AG09309 (cell line): ENCODE measurements around the gene PEX26.
"Not testable (repeated sequence)": the region's sequence is repeated elsewhere in the genome, so short reads cannot be mapped to it uniquely, and the experiment has no call there.

Experiments used
- DNase-seq: peaks from one replicate; pipeline ENCODE4 v3.0.0-alpha.2; 2010; ENCODE audit warnings: low read depth
- H3K4me3 ChIP-seq: 2 replicates; pipeline ENCODE4 v1.5.1; 2011; ENCODE audit warnings: mild to moderate bottlenecking, low read depth, low read length, moderate library complexity; ENCODE audit not compliant: control insufficient read depth
- CTCF ChIP-seq: IDR thresholded peaks from 2 replicates; pipeline ENCODE4 v1.5.1; 2011; ENCODE audit warnings: mild to moderate bottlenecking, low read depth, low read length, inconsistent platforms; ENCODE audit not compliant: insufficient read depth, control insufficient read depth; ENCODE audit errors: missing control alignments

The PEX26 gene

GRCh38 chr22:18095101-18095805 lies 17.5 kb downstream of the PEX26 start:
- no peak for DNase-seq
- H3K4me3 ChIP-seq, result no peak overlapping the region
- TF ChIP-seq CTCF, result no peak

GRCh38 chr22:18096823-18097222 lies 19.0 kb downstream of the PEX26 start:
- no peak for DNase-seq
- no peak for TF ChIP-seq CTCF
- H3K4me3 ChIP-seq, result no peak overlapping the region

- H3K4me3 ChIP-seq, result no peak overlapping the region
- DNase-seq, result no peak
- TF ChIP-seq CTCF, result no peak
These were observed 23.0 kb downstream of the PEX26 start for GRCh38 chr22:18100781-18101180.

GRCh38 chr22:18101536-18101935 lies 23.7 kb downstream of the PEX26 start:
- DNase-seq, result no peak
- TF ChIP-seq CTCF, result no peak
- no peak overlapping the region for H3K4me3 ChIP-seq

GRCh38 chr22:18103527-18104269 lies 25.9 kb downstream of the PEX26 start:
- DNase-seq, result no peak
- no peak for TF ChIP-seq CTCF
- H3K4me3 ChIP-seq, result no peak overlapping the region

GRCh38 chr22:18104566-18104965 lies 26.8 kb downstream of the PEX26 start:
- H3K4me3 ChIP-seq, result no peak overlapping the region
- TF ChIP-seq CTCF, result no peak
- no peak for DNase-seq

- DNase-seq, H3K4me3 ChIP-seq: not testable (repeated sequence)
These were observed 28.2 kb downstream of the PEX26 start for GRCh38 chr22:18105981-18106380.

- H3K4me3 ChIP-seq, DNase-seq: not testable (repeated sequence)
These were observed 29.0 kb downstream of the PEX26 start for GRCh38 chr22:18106550-18107341.
